GM19043 (cell line): ENCODE measurements around the gene NPFFR1.
"Not testable (repeated sequence)": the region's sequence is repeated elsewhere in the genome, so short reads cannot be mapped to it uniquely, and the experiment has no call there.

ENCODE experiments used
- ATAC-seq: cut with Tn5 transposase; IDR thresholded peaks from one replicate; pipeline ENCODE4 v1.9.1; 2021; ENCODE audit warnings: low read depth; ENCODE audit not compliant: unreplicated experiment

The NPFFR1 gene

DNA sequence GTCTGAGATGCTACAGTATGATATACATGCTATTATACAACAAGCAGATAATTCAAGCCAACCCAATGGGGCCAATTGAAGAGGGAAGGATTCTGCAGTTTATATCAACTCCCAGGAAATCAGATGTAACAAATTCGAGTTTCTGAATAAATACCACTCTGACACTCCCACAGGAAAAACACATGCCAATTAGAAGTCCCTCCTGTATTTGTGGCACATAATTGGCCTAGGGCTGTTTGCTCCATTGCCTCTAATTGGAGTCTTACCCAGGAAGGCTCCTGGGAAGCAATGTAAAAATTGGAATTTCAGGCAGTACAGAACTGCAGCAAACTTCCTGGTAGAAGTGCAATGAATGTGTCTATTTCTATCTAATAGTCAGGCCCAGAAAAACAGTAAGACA is 55.3 kb downstream of the NPFFR1 start:
- ATAC-seq, result no peak

DNA sequence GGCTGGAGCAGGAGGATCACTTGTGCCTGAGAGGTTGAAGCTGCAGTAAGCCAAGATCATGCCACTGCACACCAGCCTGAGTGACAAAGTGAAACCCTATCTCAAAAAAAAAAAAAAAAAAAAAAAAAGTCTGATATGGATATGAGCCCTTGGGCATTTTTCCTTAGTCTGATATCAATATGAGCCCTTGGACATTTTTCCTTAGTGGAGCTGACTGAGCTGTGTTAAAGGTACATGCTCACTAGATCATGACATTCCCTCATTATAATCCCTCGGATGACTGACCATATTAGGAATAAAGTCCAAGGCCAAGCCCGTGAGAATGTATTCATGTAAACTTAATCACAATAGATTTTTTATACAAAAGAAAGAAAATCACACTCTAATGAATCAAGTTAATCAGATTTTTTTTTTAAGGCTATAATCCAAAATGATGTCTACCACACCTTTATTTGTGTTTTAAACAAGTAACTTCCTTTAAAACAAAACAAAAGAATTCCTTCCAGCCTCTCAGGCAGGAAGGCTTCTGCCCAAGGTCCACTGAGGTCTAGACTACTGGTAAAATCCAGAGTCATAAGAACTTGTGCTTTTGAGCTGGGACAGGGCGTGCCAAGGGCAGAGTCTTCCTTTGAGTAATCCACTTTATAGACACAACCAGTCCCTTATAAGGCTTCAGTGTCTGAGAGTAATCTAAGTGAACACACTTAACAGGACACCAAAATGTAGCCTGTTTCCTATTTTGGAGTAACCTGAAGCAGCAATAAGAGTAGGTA is 56.1 kb downstream of the NPFFR1 start:
- ATAC-seq, result no peak

DNA sequence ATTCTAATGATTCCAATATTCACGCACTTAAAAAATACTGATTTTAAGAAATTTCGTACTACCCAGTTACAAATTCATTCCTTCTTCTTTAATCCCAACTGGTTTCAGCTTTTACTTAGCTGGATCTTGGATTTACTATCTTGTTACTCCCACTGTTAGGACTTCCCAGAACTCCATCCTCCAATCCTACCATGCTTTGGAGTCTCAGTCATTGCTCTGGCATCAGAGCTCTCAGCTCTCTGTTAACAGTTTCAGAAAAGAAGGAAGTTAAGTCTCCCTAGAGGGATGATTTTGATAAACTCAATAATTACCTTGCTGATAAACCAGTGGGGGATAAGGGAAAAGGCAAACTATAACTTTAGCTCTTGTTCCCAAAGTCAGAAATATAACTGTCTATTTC is 60.1 kb downstream of the NPFFR1 start:
- ATAC-seq, result no peak

DNA sequence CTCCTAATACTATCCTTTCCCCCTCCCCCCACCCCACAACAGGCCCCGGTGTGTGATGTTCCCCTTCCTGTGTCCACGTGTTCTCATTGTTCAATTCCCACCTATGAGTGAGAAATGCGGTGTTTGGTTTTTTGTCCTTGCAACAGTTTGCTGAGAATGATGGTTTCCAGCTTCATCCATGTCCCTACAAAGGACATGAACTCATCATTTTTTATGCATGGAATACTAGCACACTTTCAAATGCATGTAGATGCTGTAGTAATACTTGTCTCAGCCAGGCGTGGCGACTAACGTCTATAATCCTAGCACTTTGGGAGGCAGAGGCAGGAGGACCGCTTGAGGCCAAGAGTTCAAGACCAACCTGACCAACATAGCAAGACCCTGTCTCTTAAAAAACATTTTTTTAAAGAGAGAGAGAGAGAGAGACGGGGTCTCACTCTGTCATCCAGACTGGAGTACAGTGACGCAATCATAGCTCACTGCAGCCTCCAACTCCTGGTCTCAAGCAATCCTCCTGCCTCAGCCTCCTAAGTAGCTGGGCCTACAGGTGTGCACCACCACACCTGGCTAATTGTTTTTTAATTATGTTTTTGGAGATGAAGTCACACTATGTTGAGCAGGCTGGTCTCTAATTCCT is 60.9 kb downstream of the NPFFR1 start:
- ATAC-seq, result not testable (repeated sequence)

DNA sequence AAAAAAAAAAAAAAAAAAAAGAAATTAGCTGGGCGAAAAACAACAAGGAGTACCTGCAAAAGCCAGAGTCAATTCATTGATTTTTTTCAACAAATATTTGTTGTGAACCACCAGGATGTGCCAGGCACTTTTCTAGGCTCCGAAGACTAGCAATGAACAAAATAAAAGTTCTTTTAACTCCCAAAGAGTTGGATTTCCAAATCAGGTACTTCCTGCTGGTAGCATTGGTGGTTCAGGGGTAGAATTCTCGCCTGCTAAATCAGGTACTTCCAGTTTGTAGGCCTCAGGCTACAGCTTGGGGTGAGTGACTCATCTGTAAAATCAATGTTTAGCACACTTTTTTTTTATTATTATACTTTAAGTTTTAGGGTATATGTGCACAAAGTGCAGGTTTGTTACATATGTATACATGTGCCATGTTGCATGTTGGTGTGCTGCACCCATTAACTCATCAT is 61.4 kb downstream of the NPFFR1 start:
- ATAC-seq, result no peak

DNA sequence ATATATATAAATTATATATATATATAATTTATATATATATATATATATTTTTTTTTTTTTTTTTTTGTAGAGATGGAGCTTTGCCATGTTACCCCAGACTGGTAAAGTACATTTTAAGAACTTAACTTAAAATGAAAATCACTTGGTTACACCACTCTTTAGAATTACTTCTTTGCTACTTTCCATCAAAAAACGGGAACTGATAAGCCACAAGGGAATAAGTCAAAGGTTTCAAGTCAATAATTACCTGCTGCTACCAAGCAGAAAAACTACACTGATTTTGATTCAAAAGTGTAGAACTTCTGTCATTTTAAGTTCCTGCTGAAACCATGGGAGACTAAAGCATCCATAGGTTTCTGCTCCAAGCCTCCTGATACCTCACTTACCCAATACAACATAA is 62.8 kb downstream of the NPFFR1 start:
- no peak for ATAC-seq

DNA sequence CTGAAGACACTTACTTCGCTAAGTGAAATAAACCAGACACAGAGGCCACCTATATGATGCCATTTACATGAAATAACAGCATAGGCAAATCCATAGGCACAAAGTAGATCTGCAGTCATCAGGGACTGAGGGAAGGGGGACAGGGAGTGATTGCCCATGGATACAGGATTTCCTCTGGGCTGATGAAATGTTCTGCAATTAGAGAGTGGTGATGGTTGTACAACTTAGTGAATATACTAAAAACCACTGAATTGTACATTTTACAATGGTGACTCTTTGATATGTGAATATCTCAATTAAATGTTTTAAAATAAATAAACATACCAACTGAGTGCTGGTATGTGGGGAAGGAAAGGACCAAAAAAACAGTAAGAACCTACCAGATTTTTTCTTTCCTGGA is 70.9 kb downstream of the NPFFR1 start:
- ATAC-seq, result no peak

DNA sequence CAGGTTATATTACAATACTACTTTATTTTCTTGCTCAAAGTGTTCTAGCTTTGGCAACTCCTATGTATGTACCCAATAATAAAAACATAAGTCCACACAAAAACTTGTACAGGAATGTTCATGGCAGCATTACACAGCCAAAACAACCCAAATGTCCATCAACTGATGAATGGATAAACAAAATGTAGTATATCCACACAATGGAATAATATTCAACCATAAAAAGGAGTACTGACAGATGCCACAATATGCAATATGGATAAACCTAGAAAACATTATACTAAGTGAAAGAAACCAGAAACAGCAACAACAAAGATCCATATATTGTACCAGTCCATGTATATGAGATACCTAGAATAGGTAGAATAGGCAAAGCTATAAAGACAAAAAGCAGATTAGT is 71.5 kb downstream of the NPFFR1 start:
- ATAC-seq, result no peak

DNA sequence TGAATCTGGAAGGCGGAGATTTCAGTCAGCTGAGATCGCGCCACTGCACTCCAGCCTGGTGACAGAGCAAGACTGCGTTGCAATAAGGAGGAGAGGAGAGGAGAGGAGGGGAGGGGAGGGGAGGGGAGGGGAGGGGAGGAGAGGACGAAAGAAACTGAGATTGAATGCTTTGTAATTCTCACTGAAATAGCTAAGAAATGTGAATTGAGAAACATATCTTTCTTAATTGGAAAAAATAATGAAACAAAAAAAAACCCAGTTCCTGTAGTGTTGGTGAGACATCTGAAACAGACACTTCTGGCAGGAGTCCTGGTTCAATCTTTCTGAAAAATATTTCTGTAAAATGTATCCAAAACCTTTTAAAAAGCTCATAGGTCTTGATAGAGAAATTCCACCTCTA is 77.0 kb downstream of the NPFFR1 start:
- ATAC-seq, result no peak

DNA sequence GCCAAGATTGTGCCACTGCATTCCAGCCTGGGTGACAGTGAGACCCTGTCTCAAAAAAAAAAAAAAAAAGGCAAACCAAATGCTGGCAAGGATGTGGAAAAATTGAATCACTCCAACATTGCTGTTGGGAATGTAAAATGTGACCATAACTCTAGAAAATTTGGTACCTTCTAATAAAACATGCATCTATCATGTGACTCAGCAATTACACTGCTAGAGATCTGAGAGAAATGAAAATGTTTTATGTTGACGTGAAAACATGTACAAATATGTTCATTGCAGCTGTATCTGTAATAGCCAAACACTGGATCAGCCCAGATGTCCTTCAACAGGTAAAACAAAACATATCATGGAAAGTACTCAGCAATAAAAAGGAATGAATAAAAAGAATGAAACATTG is 82.7 kb downstream of the NPFFR1 start:
- ATAC-seq, result no peak

DNA sequence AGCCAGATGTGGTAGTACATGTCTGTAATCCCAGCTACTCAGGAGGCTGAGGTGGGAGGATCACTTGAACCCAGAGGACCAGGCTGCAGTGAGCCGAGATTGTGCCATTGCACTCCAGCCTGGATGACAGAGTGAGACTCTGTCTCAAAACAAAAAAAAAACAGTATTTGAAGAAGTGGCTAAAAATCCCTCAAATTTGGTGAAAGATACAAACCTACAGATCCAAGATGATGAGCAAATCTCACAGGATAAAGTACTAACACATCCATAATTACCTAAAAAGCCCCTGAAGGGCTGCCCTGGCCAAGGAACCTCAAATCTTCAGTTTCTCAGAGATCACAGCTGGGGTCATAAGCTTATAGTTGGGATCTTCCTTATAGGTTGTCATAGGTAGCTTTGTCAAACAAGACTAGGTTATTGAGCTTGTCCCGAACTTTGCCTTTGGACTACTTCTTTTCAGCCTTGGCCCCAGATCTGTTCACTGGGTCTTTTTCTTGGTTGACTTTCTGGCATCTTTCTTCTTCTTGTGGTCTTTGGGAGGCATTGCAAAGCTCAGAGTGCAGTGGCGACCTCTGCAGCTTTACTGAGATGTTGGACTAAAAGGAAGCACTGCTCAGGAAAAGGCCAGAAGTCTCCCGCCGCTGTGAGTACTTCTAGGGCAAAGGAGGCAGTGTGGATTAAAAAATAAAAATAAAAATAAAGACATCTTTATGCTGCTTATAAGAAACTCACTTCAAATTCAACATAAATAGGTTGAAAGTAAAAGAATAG is 84.9 kb downstream of the NPFFR1 start:
- no peak for ATAC-seq
